ENCODE results near the gene RAB27A. TPM values are rescaled to one million over a fixed set of nuclear protein-coding genes. Genes with fewer than 3 reads are reported as not detected.

RAB27A gene
- total and polyA plus RNA-seq, 2 of the 13 experiments (the other 11 are each of a cell fraction or from before 2014, with no cell fraction given): 3.4 to 8.1 TPM

- TF ChIP-seq JUN (CRISPR knock-in tag; IDR thresholded peaks at IDR 0.05): no peak
- TF ChIP-seq FOXK2 (IDR thresholded peaks at IDR 0.05): peak; percentile 82
- TF ChIP-seq RNF219 (CRISPR knock-in tag; IDR thresholded peaks at IDR 0.05): no peak
- no peak for TF ChIP-seq ZEB1 (IDR thresholded peaks at IDR 0.05; ENCODE audit: insufficient replicate concordance, low read depth)
- no peak for TF ChIP-seq PHB2 (IDR thresholded peaks at IDR 0.05; ENCODE audit: partially characterized antibody)
- no peak for TF ChIP-seq ZNF333 (CRISPR knock-in tag; IDR thresholded peaks at IDR 0.05; ENCODE audit: borderline replicate concordance)
- TF ChIP-seq SSRP1 (CRISPR knock-in tag; IDR thresholded peaks at IDR 0.05): no peak
- TF ChIP-seq SP1 (IDR thresholded peaks at IDR 0.05): no peak
- TF ChIP-seq SP1 (CRISPR knock-in tag; IDR thresholded peaks at IDR 0.05): peak; percentile 8; the same call in 1 of the 2 replicates
- TF ChIP-seq ZNF615 (CRISPR knock-in tag; IDR thresholded peaks at IDR 0.05; ENCODE audit: borderline replicate concordance): 0 out of 2 replicates have a peak, but pooled peaks have one; percentile 12
- peak; percentile 95 for TF ChIP-seq MAX (IDR thresholded peaks at IDR 0.05)
- TF ChIP-seq ZNF557 (CRISPR knock-in tag; IDR thresholded peaks at IDR 0.05): no peak
- TF ChIP-seq ZNF34 (CRISPR knock-in tag; IDR thresholded peaks at IDR 0.05; ENCODE audit: borderline replicate concordance): 0 out of 2 replicates have a peak, but pooled peaks have one; percentile 61
- no peak for TF ChIP-seq NR2F6 (IDR thresholded peaks at IDR 0.05)
- TF ChIP-seq NR2F6 (CRISPR knock-in tag; IDR thresholded peaks at IDR 0.05): no peak; the same call in 1 of the 2 replicates
- TF ChIP-seq ZNF781 (CRISPR knock-in tag; IDR thresholded peaks at IDR 0.05; ENCODE audit: borderline replicate concordance, not compliant biosample characterization): no peak
- no peak; the same call in 1 of the 2 replicates for TF ChIP-seq TP53 (CRISPR knock-in tag; conservative IDR thresholded peaks at IDR 0.05)
- TF ChIP-seq KDM6A (CRISPR knock-in tag; IDR thresholded peaks at IDR 0.05; ENCODE audit: low read depth): no peak
- TF ChIP-seq AHR (CRISPR knock-in tag; IDR thresholded peaks at IDR 0.05): peak; percentile 49; the same call in 1 of the 2 replicates
- no peak for TF ChIP-seq ZNF878 (CRISPR knock-in tag; IDR thresholded peaks at IDR 0.05)
- no peak for TF ChIP-seq BCL3 (CRISPR knock-in tag; IDR thresholded peaks at IDR 0.05)
- TF ChIP-seq PAX8 (CRISPR knock-in tag; IDR thresholded peaks at IDR 0.05; ENCODE audit: borderline replicate concordance): no peak
- no peak for TF ChIP-seq MLLT10 (CRISPR knock-in tag; IDR thresholded peaks at IDR 0.05)
- TF ChIP-seq THAP7 (CRISPR knock-in tag; IDR thresholded peaks at IDR 0.05): 0 out of 2 replicates have a peak, but pooled peaks have one; percentile 62
- TF ChIP-seq ZNF891 (CRISPR knock-in tag; IDR thresholded peaks at IDR 0.05): peak; percentile 78; the same call in 1 of the 2 replicates
- no peak for TF ChIP-seq SOX13 (IDR thresholded peaks at IDR 0.05)
- no peak for TF ChIP-seq SOX13 (CRISPR knock-in tag; conservative IDR thresholded peaks at IDR 0.05 in 1 of 2, IDR thresholded peaks at IDR 0.05 in 1 of 2)
- no peak for TF ChIP-seq GPN1 (CRISPR knock-in tag; IDR thresholded peaks at IDR 0.05; ENCODE audit: borderline replicate concordance)
- TF ChIP-seq ZNF180 (CRISPR knock-in tag; IDR thresholded peaks at IDR 0.05; ENCODE audit: borderline replicate concordance, low read depth): no peak
Measured at GRCh38 chr15:55196458-55197361, 92.9 kb downstream of the RAB27A start, which contains the start of gene RSL24D1 (continued).
